ENCODE measurements around the gene MOV10. TPM values are rescaled to one million over a fixed set of nuclear protein-coding genes. Genes with fewer than 3 reads are reported as not detected.

Gene MOV10
- 10 to 100 TPM in 2 of 4 donors, 1 to 10 TPM in 2; 5.3 to 10.6 (median 8.3) TPM for total RNA-seq
- polyA plus RNA-seq, result 1 to 10 TPM; 4.8 to 6.4 (median 6.4) TPM
- long read RNA-seq, donor 1, partial matches to known transcripts, result 2 of 7 reads
- long read RNA-seq, donor 1, other reads (novel, unspliced or antisense), result 3 of 7 reads
- long read RNA-seq, donor 2, partial matches to known transcripts, result 3 of 7 reads
- long read RNA-seq, donor 2, other reads (novel, unspliced or antisense), result 3 of 7 reads

GRCh38 chr1:112674440-112674985, at the start of gene MOV10:
TSS of gene MOV10 (plus strand) at chr1:112674659. CDS start at chr1:112674913, 254 bp downstream.
- Histone ChIP-seq H3K27ac (peak within 1 kb of the TSS; percentile 76), H3K36me3 (ENCODE audit: insufficient read depth in 1 of 2, low read depth in 1 of 2) (peaks cover 6 to 26% of the 10 kb centered on the region in 2 donors), H3K4me3 (peak within 1 kb of the TSS; percentile 83), H3K4me1 (peaks cover 7% of the 10 kb centered on the region), H3K9me3 (no peaks in the 10 kb centered on the region), H3K27me3 (ENCODE audit: insufficient read depth in 3 of 3, low read length in 2 of 3) (no peaks in the 10 kb centered on the region)
- TF ChIP-seq CTCF (IDR thresholded peaks at IDR 0.05), result no peak
- 0 to 1% (median 0%) methylated on average over 29 to 30 of the region's 30 CpGs for WGBS, 3 donors
- intact Hi-C loops (cut with DNase I), result loop anchor here (2.0 to 5.0 kb wide), 4 partner anchors 24 to 50 kb away; partner anchors contain the start of gene RHOC (in 2 of the 2)
- DNase-seq (peak; percentile 75 to 81), ATAC-seq (peak; percentile 61 to 79 (median 65))

- Histone ChIP-seq H3K27ac (peak overlapping the region; percentile 96), H3K4me1 (peaks cover 85% of the 10 kb centered on the region), H3K9me3 (no peaks in the 10 kb centered on the region), H3K4me3 (no peak overlapping the region), H3K36me3 (ENCODE audit: insufficient read depth in 1 of 2, low read depth in 1 of 2) (peaks cover 0 to 6% of the 10 kb centered on the region in 2 donors), H3K27me3 (ENCODE audit: insufficient read depth in 3 of 3, low read length in 2 of 3) (no peaks in the 10 kb centered on the region)
- no peak for DNase-seq
- WGBS, 3 donors, result 90 to 98% (median 93%) methylated on average over 2 of the region's 2 CpGs
- TF ChIP-seq CTCF (IDR thresholded peaks at IDR 0.05), result no peak
- intact Hi-C loops (cut with DNase I), result loop anchor here in 1 of 2 donors (2.0 kb wide), 1 partner anchor 49 kb away; the partner anchor contains the start of gene MOV10
- peak in 3 of 4 donors; percentile 28 to 71 (median 65) for ATAC-seq
Measured at GRCh38 chr1:112625696-112626095, 48.8 kb upstream of the MOV10 start.

- DNase-seq (no peak), ATAC-seq (no peak)
- peak overlapping the region; percentile 96 for H3K27ac ChIP-seq
- H3K4me3 ChIP-seq, result no peak overlapping the region
- peaks cover 0 to 10% of the 10 kb centered on the region in 2 donors for H3K36me3 ChIP-seq (ENCODE audit: insufficient read depth in 1 of 2, low read depth in 1 of 2)
- no peaks in the 10 kb centered on the region for H3K9me3 ChIP-seq
- no peaks in the 10 kb centered on the region for H3K27me3 ChIP-seq (ENCODE audit: insufficient read depth in 3 of 3, low read length in 2 of 3)
- TF ChIP-seq CTCF (IDR thresholded peaks at IDR 0.05), result no peak
- 89 to 94% (median 93%) methylated on average over 5 of the region's 5 CpGs for WGBS, 3 donors
- intact Hi-C loops (cut with DNase I), result no loop called here
- H3K4me1 ChIP-seq, result peaks cover 85% of the 10 kb centered on the region
Measured at GRCh38 chr1:112626193-112626592, 48.3 kb upstream of the MOV10 start.

GRCh38 chr1:112626887-112627286, 47.6 kb upstream of the MOV10 start:
- Histone ChIP-seq H3K27ac (peak overlapping the region; percentile 96), H3K36me3 (ENCODE audit: insufficient read depth in 1 of 2, low read depth in 1 of 2) (peaks cover 0 to 10% of the 10 kb centered on the region in 2 donors), H3K9me3 (no peaks in the 10 kb centered on the region), H3K4me1 (peaks cover 85% of the 10 kb centered on the region), H3K27me3 (ENCODE audit: insufficient read depth in 3 of 3, low read length in 2 of 3) (no peaks in the 10 kb centered on the region), H3K4me3 (no peak overlapping the region)
- DNase-seq, result no peak
- no peak for ATAC-seq
- intact Hi-C loops (cut with DNase I), result no loop called here
- TF ChIP-seq CTCF (IDR thresholded peaks at IDR 0.05), result no peak

Measured in psoas muscle (tissue), 8 donors.